ENCODE data around the gene NAP1L4.
"Not testable (repeated sequence)": the region's sequence is repeated elsewhere in the genome, so short reads cannot be mapped to it uniquely, and the experiment has no call there.

DNA sequence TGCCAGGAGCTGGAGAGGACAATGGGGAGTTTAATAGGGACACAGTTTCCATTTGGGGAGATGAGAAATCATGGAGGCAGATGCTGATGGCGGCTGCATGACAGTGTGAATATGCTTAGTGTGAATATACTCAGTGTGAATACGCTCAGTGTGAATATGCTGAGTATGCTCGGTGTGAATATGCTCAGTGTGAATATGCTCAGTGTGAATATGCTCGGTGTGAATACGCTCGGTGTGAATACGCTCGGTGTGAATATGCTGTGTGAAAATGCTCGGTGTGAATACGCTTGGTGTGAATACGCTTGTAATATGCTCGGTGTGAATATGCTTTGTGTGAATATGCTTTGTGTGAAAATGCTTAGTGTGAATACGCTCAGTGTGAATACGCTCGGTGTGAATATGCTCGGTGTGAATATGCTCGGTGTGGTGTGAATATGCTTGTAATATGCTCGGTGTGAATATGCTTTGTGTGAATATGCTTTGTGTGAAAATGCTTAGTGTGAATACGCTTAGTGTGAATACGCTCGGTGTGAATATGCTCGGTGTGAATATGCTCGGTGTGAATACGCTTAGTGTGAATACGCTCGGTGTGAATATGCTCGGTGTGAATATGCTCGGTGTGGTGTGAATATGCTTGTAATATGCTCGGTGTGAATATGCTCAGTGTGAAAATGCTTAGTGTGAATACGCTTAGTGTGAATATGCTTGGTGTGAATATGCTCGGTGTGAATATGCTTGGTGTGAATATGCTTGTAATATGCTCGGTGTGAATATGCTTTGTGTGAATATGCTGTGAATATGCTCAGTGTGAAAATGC is 54.3 kb downstream of the NAP1L4 start:
- TF ChIP-seq POLR2AphosphoS5 (IDR thresholded peaks at IDR 0.05; ENCODE audit: low read depth, low read length); RFX5 (IDR thresholded peaks at IDR 0.05; ENCODE audit: low read length): not testable (repeated sequence)
- TF ChIP-seq, protein P1, sequence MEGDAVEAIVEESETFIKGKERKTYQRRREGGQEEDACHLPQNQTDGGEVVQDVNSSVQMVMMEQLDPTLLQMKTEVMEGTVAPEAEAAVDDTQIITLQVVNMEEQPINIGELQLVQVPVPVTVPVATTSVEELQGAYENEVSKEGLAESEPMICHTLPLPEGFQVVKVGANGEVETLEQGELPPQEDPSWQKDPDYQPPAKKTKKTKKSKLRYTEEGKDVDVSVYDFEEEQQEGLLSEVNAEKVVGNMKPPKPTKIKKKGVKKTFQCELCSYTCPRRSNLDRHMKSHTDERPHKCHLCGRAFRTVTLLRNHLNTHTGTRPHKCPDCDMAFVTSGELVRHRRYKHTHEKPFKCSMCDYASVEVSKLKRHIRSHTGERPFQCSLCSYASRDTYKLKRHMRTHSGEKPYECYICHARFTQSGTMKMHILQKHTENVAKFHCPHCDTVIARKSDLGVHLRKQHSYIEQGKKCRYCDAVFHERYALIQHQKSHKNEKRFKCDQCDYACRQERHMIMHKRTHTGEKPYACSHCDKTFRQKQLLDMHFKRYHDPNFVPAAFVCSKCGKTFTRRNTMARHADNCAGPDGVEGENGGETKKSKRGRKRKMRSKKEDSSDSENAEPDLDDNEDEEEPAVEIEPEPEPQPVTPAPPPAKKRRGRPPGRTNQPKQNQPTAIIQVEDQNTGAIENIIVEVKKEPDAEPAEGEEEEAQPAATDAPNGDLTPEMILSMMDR (IDR thresholded peaks at IDR 0.05): not testable (repeated sequence)
- TF ChIP-seq, protein P2, sequence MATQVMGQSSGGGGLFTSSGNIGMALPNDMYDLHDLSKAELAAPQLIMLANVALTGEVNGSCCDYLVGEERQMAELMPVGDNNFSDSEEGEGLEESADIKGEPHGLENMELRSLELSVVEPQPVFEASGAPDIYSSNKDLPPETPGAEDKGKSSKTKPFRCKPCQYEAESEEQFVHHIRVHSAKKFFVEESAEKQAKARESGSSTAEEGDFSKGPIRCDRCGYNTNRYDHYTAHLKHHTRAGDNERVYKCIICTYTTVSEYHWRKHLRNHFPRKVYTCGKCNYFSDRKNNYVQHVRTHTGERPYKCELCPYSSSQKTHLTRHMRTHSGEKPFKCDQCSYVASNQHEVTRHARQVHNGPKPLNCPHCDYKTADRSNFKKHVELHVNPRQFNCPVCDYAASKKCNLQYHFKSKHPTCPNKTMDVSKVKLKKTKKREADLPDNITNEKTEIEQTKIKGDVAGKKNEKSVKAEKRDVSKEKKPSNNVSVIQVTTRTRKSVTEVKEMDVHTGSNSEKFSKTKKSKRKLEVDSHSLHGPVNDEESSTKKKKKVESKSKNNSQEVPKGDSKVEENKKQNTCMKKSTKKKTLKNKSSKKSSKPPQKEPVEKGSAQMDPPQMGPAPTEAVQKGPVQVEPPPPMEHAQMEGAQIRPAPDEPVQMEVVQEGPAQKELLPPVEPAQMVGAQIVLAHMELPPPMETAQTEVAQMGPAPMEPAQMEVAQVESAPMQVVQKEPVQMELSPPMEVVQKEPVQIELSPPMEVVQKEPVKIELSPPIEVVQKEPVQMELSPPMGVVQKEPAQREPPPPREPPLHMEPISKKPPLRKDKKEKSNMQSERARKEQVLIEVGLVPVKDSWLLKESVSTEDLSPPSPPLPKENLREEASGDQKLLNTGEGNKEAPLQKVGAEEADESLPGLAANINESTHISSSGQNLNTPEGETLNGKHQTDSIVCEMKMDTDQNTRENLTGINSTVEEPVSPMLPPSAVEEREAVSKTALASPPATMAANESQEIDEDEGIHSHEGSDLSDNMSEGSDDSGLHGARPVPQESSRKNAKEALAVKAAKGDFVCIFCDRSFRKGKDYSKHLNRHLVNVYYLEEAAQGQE (IDR thresholded peaks at IDR 0.05; ENCODE audit: low read depth, low read length): not testable (repeated sequence)
- TF ChIP-seq, protein P3, sequence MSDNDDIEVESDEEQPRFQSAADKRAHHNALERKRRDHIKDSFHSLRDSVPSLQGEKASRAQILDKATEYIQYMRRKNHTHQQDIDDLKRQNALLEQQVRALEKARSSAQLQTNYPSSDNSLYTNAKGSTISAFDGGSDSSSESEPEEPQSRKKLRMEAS (IDR thresholded peaks at IDR 0.05; ENCODE audit: low read depth): not testable (repeated sequence)

Data from SK-N-SH (cell line).